ENCODE data around the gene SELENOV.

The SELENOV gene

DNA sequence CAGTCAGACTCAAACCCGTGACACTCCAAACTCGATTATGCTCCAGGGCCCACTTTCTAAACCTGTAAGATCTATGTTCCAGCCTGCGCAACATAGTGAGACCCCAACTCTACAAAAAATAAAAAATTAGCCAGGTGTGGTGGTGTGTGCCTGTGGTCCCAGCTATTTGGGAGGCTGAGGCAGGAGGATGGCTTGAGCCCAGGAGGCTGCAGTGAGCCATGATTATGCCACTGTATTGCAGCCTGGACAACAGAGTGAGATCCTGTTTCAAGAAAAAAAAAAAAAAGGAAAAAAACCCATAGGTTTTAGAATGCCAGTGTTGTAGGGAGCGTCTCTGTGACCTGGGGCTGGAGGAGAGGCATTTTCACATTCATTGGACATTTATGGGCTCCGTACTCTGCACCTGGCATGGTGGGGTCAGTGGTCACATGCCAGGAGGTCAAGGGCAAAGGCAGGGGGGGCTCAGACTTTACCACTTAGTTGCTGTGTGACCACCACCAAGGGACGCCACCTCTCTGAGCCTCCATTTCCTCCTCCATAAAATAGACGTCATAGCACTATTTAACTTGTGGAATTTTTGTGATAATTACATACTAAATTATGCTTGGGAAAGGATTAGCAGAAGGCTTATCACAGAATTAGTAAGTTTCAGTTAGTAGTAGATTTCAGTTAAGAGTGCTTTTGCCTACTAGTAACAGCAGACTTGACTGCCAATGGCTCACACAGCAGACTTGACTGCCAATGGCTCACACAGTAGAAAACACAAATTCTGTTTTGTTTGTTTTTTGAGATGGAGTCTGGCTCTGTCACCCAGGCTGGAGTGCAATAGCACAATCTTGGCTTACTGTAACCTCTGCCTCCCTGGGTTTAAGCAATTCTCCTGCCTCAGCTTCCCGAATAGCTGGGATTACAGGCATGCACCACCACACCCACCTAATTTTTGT is 5.9 kb downstream of the SELENOV start:
- Histone ChIP-seq H3K36me3 (ENCODE audit: insufficient read depth, insufficient read length, low read length) (no peaks in the 10 kb centered on the region), H3K9me3 (ENCODE audit: insufficient read depth, low read length) (no peaks in the 10 kb centered on the region), H3K4me1 (ENCODE audit: insufficient read depth, insufficient read length) (no peaks in the 10 kb centered on the region), H3K9ac (ENCODE audit: insufficient read length, low read depth) (no peak overlapping the region), H3K27me3 (ENCODE audit: insufficient read depth, insufficient read length) (peaks cover 6% of the 10 kb centered on the region), H3K4me3 (ENCODE audit: insufficient read length, low read depth) (no peak overlapping the region)
- DNase-seq (ENCODE audit: low read depth, low spot score): no peak
- TF ChIP-seq YY1 (IDR thresholded peaks at IDR 0.05; ENCODE audit: insufficient read depth, insufficient read length): no peak
- TF ChIP-seq ZNF274 (IDR thresholded peaks at IDR 0.05; ENCODE audit: low read depth, low read length): no peak
- TF ChIP-seq SUZ12 (IDR thresholded peaks at IDR 0.05; ENCODE audit: extremely low read depth, insufficient read depth, insufficient read length): no peak

DNA sequence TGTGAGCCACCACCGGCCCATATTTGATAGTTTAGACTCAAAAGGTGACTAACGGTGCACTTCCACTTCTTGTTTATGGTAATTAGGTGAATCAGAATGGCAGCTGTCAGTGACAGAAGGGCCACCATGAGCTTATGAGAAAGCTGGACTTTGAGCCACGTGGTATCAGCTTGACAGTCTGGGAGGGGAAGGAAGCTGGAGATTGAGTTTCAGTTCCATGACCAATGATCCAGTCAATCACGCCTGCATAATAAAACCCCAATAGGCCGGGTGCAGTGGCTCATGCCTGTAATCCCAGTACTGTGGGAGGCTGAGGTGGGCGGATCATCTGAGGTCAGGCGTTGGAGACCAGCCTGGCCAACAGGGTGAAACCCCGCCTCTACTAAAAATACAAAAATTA is 9.6 kb downstream of the SELENOV start:
- no peak for DNase-seq (ENCODE audit: low read depth, low spot score)
- TF ChIP-seq SUZ12 (IDR thresholded peaks at IDR 0.05; ENCODE audit: extremely low read depth, insufficient read depth, insufficient read length) (no peak), YY1 (IDR thresholded peaks at IDR 0.05; ENCODE audit: insufficient read depth, insufficient read length) (no peak), ZNF274 (IDR thresholded peaks at IDR 0.05; ENCODE audit: low read depth, low read length) (no peak)
- H3K4me1 ChIP-seq (ENCODE audit: insufficient read depth, insufficient read length): no peaks in the 10 kb centered on the region
- no peaks in the 10 kb centered on the region for H3K27me3 ChIP-seq (ENCODE audit: insufficient read depth, insufficient read length)
- H3K36me3 ChIP-seq (ENCODE audit: insufficient read depth, insufficient read length, low read length): no peaks in the 10 kb centered on the region
- H3K4me3 ChIP-seq (ENCODE audit: insufficient read length, low read depth): no peak overlapping the region
- H3K9ac ChIP-seq (ENCODE audit: insufficient read length, low read depth): no peak overlapping the region
- H3K9me3 ChIP-seq (ENCODE audit: insufficient read depth, low read length): no peaks in the 10 kb centered on the region

DNA sequence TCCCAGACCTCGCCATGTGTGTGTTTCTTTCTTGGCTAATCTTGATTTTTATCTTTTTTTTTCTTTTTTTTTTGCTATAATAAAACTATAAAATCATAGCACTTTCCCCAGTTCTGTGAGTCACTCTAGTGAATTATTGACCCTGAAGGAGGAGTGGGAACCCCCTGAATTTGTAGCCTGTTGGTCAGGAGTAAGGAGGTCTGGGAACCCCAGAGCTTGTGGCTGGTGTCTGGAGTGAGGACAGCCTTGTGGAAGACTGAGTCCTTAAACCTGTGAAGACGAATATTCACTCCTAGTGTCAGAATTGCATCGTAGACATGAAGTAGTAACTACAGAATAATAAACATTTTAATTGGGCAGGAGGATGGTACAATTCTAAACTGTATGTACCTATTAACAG is 10.3 kb downstream of the SELENOV start:
- H3K9ac ChIP-seq (ENCODE audit: insufficient read length, low read depth): no peak overlapping the region
- no peak for DNase-seq (ENCODE audit: low read depth, low spot score)
- H3K4me1 ChIP-seq (ENCODE audit: insufficient read depth, insufficient read length): no peaks in the 10 kb centered on the region
- no peak overlapping the region for H3K4me3 ChIP-seq (ENCODE audit: insufficient read length, low read depth)
- TF ChIP-seq YY1 (IDR thresholded peaks at IDR 0.05; ENCODE audit: insufficient read depth, insufficient read length) (no peak), ZNF274 (IDR thresholded peaks at IDR 0.05; ENCODE audit: low read depth, low read length) (no peak), SUZ12 (IDR thresholded peaks at IDR 0.05; ENCODE audit: extremely low read depth, insufficient read depth, insufficient read length) (no peak)
- no peaks in the 10 kb centered on the region for H3K27me3 ChIP-seq (ENCODE audit: insufficient read depth, insufficient read length)
- no peaks in the 10 kb centered on the region for H3K36me3 ChIP-seq (ENCODE audit: insufficient read depth, insufficient read length, low read length)
- no peaks in the 10 kb centered on the region for H3K9me3 ChIP-seq (ENCODE audit: insufficient read depth, low read length)

DNA sequence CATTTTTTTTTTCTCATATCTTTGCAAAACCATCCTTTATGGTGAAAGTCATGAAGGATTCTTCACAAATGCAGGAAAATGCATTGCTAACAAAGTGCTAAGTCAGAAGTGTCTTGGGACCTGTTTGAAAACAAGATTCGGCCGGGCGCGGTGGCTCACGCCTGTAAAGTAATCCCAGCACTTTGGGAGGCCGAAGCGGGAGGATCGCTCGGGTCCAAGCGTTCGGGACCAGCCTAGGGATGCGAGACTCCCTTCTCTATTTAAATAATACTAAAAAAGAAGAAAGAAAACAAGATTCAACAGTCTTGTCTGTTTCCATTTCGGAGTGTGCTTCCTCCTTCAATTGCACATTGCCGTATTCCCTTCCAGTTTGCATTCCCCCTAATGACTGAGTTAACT is 16.9 kb downstream of the SELENOV start:
- no peak for TF ChIP-seq SUZ12 (IDR thresholded peaks at IDR 0.05; ENCODE audit: extremely low read depth, insufficient read depth, insufficient read length)
- TF ChIP-seq YY1 (IDR thresholded peaks at IDR 0.05; ENCODE audit: insufficient read depth, insufficient read length): no peak
- TF ChIP-seq ZNF274 (IDR thresholded peaks at IDR 0.05; ENCODE audit: low read depth, low read length): no peak
- DNase-seq (ENCODE audit: low read depth, low spot score): no peak
- peaks cover 6% of the 10 kb centered on the region for H3K36me3 ChIP-seq (ENCODE audit: insufficient read depth, insufficient read length, low read length)
- peak overlapping the region; percentile 79 for H3K4me3 ChIP-seq (ENCODE audit: insufficient read length, low read depth)
- H3K9me3 ChIP-seq (ENCODE audit: insufficient read depth, low read length): peaks cover 5% of the 10 kb centered on the region; the same call in 1 of the 2 replicates
- peak overlapping the region; percentile 79 for H3K9ac ChIP-seq (ENCODE audit: insufficient read length, low read depth)
- H3K27me3 ChIP-seq (ENCODE audit: insufficient read depth, insufficient read length): no peaks in the 10 kb centered on the region
- no peaks in the 10 kb centered on the region for H3K4me1 ChIP-seq (ENCODE audit: insufficient read depth, insufficient read length)

DNA sequence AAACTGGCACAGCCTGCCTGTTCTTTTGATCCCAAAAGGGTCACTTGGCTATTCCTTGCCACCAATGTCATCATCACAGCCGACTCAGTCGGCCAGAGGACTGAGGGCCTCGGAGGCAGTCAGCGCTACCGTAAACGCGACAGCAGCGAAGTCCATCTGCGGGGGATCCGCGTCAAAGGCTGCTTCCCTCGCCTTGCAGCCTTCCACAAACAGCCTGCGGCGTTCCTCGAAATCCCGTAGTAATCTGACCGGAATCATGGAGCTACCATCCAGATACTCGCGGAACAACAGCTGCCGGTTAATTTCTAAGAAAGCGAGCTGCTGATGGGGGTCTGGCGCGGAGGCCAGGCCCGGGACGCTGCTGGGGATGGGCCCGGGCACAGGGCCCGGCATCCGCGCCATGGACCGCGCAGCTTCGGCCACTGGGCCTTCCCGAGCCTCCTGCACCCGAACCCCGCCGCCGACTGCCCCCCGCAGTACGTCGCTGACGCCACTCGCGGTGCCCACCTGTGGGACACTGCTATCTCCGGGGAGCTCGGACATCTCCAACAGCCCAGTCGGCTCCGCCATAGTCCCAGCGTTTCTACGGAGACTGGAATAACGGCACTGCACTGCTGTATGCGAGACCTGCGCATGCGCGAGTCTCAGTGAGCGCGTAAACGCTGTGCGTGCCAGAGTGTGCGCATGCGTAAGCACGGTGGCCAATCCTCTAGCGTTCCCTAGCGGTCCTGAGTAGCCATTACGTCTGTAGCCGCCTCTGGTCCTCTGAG is 17.5 kb downstream of the SELENOV start, which contains the start of gene EID2B:
EID2B (minus strand) TSS at position 620 of the 770 bp plus-strand sequence; CDS start at position 570, 50 bp downstream.
- no peaks in the 10 kb centered on the region for H3K4me1 ChIP-seq (ENCODE audit: insufficient read depth, insufficient read length)
- no peak for TF ChIP-seq ZNF274 (IDR thresholded peaks at IDR 0.05; ENCODE audit: low read depth, low read length)

DNA sequence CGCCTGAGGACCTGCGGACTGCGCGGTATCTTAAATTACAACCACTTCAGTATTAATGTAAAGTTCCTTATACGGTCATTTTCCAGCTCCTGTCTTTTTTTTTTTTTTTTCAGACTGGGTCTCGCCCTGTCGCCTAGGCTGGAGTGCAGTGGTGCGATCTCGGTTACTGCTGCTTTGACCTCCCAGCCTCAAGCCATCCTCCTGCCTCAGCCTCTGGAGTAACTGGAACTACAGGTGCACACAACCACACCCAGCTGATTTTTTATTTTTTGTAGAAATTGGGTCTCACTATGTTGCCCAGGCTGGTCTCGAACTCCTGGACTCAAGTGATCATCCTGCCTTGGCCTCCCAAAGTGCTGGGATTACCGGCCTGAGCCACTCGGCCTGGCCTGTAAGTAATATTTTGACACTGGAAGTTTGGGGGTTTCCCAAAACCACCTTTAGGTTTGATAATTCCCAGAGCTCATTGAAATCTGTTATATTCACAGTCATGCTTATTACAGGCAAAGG is 18.1 kb downstream of the SELENOV start:
- no peak overlapping the region for H3K4me3 ChIP-seq (ENCODE audit: insufficient read length, low read depth)
- TF ChIP-seq YY1 (IDR thresholded peaks at IDR 0.05; ENCODE audit: insufficient read depth, insufficient read length) (no peak), ZNF274 (IDR thresholded peaks at IDR 0.05; ENCODE audit: low read depth, low read length) (no peak), SUZ12 (IDR thresholded peaks at IDR 0.05; ENCODE audit: extremely low read depth, insufficient read depth, insufficient read length) (no peak)
- H3K36me3 ChIP-seq (ENCODE audit: insufficient read depth, insufficient read length, low read length): peaks cover 6% of the 10 kb centered on the region
- H3K4me1 ChIP-seq (ENCODE audit: insufficient read depth, insufficient read length): no peaks in the 10 kb centered on the region
- no peak overlapping the region for H3K9ac ChIP-seq (ENCODE audit: insufficient read length, low read depth)
- H3K9me3 ChIP-seq (ENCODE audit: insufficient read depth, low read length): peaks cover 5% of the 10 kb centered on the region; the same call in 1 of the 2 replicates
- no peaks in the 10 kb centered on the region for H3K27me3 ChIP-seq (ENCODE audit: insufficient read depth, insufficient read length)
- DNase-seq (ENCODE audit: low read depth, low spot score): no peak

More for the DNA sequence above, 17.5 kb downstream of the SELENOV start, which contains the start of gene EID2B:
- H3K9me3 ChIP-seq (ENCODE audit: insufficient read depth, low read length): peaks cover 5% of the 10 kb centered on the region; the same call in 1 of the 2 replicates
- H3K27me3 ChIP-seq (ENCODE audit: insufficient read depth, insufficient read length): no peaks in the 10 kb centered on the region
- peak within 1 kb of the TSS; percentile 79 for H3K9ac ChIP-seq (ENCODE audit: insufficient read length, low read depth)
- H3K36me3 ChIP-seq (ENCODE audit: insufficient read depth, insufficient read length, low read length): peaks cover 6% of the 10 kb centered on the region
- DNase-seq (ENCODE audit: low read depth, low spot score): peak; percentile 91
- peak within 1 kb of the TSS; percentile 79 for H3K4me3 ChIP-seq (ENCODE audit: insufficient read length, low read depth)
